Natural killer cell (primary cell): ENCODE data around the gene SNRPD1. TPM values are rescaled to one million over a fixed set of nuclear protein-coding genes. Genes with fewer than 3 reads are reported as not detected.
A peak's percentile ranks its signal among the peaks of the same experiment; 100 is the strongest.
"Not testable (repeated sequence)": the region's sequence is repeated elsewhere in the genome, so short reads cannot be mapped to it uniquely, and the experiment has no call there.

Experiments
- ATAC-seq, 3 donors: fragments of 150-1000 bp in 2 of 3; fragments of 200-7000 bp in 1 of 3; cut with Tn5 transposase; 1 replicate in 1 of 3; 2 replicates in 2 of 3; pipeline ENCODE4 v1.10.0; 2021; ENCODE audit warnings: mild to moderate bottlenecking in 2 of 3, moderate library complexity in 2 of 3
- DNase-seq, 2 donors: peaks; one replicate each; pipeline versions ENCODE4 v3.0.0 to v3.0.0-alpha.2; 2013 to 2021; ENCODE audit warnings: mixed read lengths in 1 of 2
- H3K27ac ChIP-seq: one replicate; pipeline ENCODE4 v1.5.1; 2013; ENCODE audit warnings: mild to moderate bottlenecking, low read length
- H3K27me3 ChIP-seq: one replicate; pipeline ENCODE4 v1.6.1; 2013; ENCODE audit warnings: low read length; ENCODE audit not compliant: control insufficient read depth, insufficient read depth
- H3K36me3 ChIP-seq: one replicate; pipeline ENCODE4 v1.6.1; 2013; ENCODE audit warnings: low read length; ENCODE audit not compliant: control insufficient read depth, insufficient read depth
- H3K4me1 ChIP-seq: one replicate; pipeline ENCODE4 v1.6.1; 2013; ENCODE audit warnings: low read length; ENCODE audit not compliant: control insufficient read depth, insufficient read depth
- H3K4me3 ChIP-seq: one replicate; pipeline ENCODE4 v1.5.1; 2013; ENCODE audit warnings: low read length
- H3K9me3 ChIP-seq: one replicate; pipeline ENCODE4 v1.6.1; 2013; ENCODE audit warnings: low read length; ENCODE audit not compliant: control insufficient read depth, insufficient read depth
- H3K27ac Mint-ChIP-seq, 2 donors: one replicate each; pipeline ENCODE4 v1.8.0; 2022; ENCODE audit warnings: mild to moderate bottlenecking in 2 of 2, mixed read lengths in 2 of 2, moderate library complexity in 1 of 2
- H3K27me3 Mint-ChIP-seq, 2 donors: one replicate each; pipeline ENCODE4 v1.8.0; 2022; ENCODE audit warnings: low read depth in 2 of 2, mixed read lengths in 2 of 2
- H3K36me3 Mint-ChIP-seq: one replicate; pipeline ENCODE4 v1.8.0; 2022; ENCODE audit warnings: mixed read lengths
- H3K4me1 Mint-ChIP-seq, 2 donors: one replicate each; pipeline ENCODE4 v1.8.0; 2022; ENCODE audit warnings: mixed read lengths in 2 of 2
- H3K4me3 Mint-ChIP-seq: one replicate; pipeline ENCODE4 v1.8.0; 2022; ENCODE audit warnings: mild to moderate bottlenecking, moderate library complexity, mixed read lengths
- H3K9me3 Mint-ChIP-seq, 2 donors: one replicate each; pipeline ENCODE4 v1.8.0; 2022; ENCODE audit warnings: mixed read lengths in 2 of 2
- CTCF ChIP-seq: fragments of 200-600 bp; IDR thresholded peaks from one replicate; pipeline ENCODE4 v1.8.0; 2022; ENCODE audit warnings: antibody characterized with exemption
- WGBS: methylation state at CpG from one replicate; pipeline ENCODE4 v1.1.7; 2013; ENCODE audit warnings: missing lambda C conversion rate; ENCODE audit not compliant: insufficient coverage; 5-methylcytosine and 5-hydroxymethylcytosine counted together
- intact Hi-C: fragments of 100-400 bp; cut with micrococcal nuclease; formaldehyde crosslinking; loops from one replicate; pipeline ENCODE4 v1.14.2; 2022
- total RNA-seq, 4 donors: library from RNA; stranded (reverse); fragments of 120-200 nt in 1 of 4; gene quantifications; one replicate each; pipeline versions ENCODE4 v1.2.3 to v1.2.4, GENCODE V29; 2013 to 2022

SNRPD1 gene
- total RNA-seq, 3 donors from 2014 or later (not counting 1 experiment from before 2014, with no cell fraction given) = 28.0 to 33.8 (median 31.6) TPM

- Histone ChIP-seq H3K4me1 (no peaks in the 10 kb centered on the region), H3K27me3 (no peaks in the 10 kb centered on the region), H3K9me3 (no peaks in the 10 kb centered on the region), H3K4me3 (no peak overlapping the region), H3K36me3 (peaks cover 14% of the 10 kb centered on the region), H3K27ac (no peak overlapping the region)
- DNase-seq (no peak), ATAC-seq (no peak)
- no peak overlapping the region for H3K27ac Mint-ChIP-seq
- H3K4me1 Mint-ChIP-seq = no peaks in the 10 kb centered on the region
- 92% methylated on average over 13 of the region's 13 CpGs for WGBS
- no peaks in the 10 kb centered on the region for H3K9me3 Mint-ChIP-seq
- TF ChIP-seq CTCF = no peak
- H3K27me3 Mint-ChIP-seq = no peaks in the 10 kb centered on the region
- H3K36me3 Mint-ChIP-seq = no peaks in the 10 kb centered on the region
- intact Hi-C loops = no loop called here
- no peak overlapping the region for H3K4me3 Mint-ChIP-seq
Observed at GRCh38 chr18:21636769-21637168, 24.7 kb downstream of the SNRPD1 start.

GRCh38 chr18:21638822-21639221 lies 26.7 kb downstream of the SNRPD1 start:
- no peaks in the 10 kb centered on the region for H3K9me3 Mint-ChIP-seq
- no peaks in the 10 kb centered on the region for H3K4me1 Mint-ChIP-seq
- H3K27me3 Mint-ChIP-seq = no peaks in the 10 kb centered on the region
- H3K27ac Mint-ChIP-seq = peak overlapping the region in 1 of 2 donors; percentile 9
- no peak overlapping the region for H3K4me3 ChIP-seq
- 88% methylated on average over 3 of the region's 3 CpGs for WGBS
- intact Hi-C loops = no loop called here
- H3K36me3 ChIP-seq = peaks cover 5% of the 10 kb centered on the region
- ATAC-seq = no peak
- no peak for DNase-seq
- no peaks in the 10 kb centered on the region for H3K9me3 ChIP-seq
- no peaks in the 10 kb centered on the region for H3K36me3 Mint-ChIP-seq
- no peak for TF ChIP-seq CTCF
- no peaks in the 10 kb centered on the region for H3K4me1 ChIP-seq
- no peak overlapping the region for H3K27ac ChIP-seq
- H3K4me3 Mint-ChIP-seq = no peak overlapping the region
- no peaks in the 10 kb centered on the region for H3K27me3 ChIP-seq

GRCh38 chr18:21640375-21640774 lies 28.3 kb downstream of the SNRPD1 start:
- H3K4me3 ChIP-seq, H3K27me3 Mint-ChIP-seq, H3K27me3 ChIP-seq, H3K36me3 ChIP-seq, H3K4me1 ChIP-seq, H3K4me1 Mint-ChIP-seq, intact Hi-C loops, DNase-seq, H3K27ac Mint-ChIP-seq, H3K9me3 ChIP-seq, H3K9me3 Mint-ChIP-seq, H3K36me3 Mint-ChIP-seq, ATAC-seq, H3K4me3 Mint-ChIP-seq, H3K27ac ChIP-seq: not testable (repeated sequence)
- WGBS = 100% methylated on average over 5 of the region's 5 CpGs

- no peaks in the 10 kb centered on the region for H3K9me3 Mint-ChIP-seq
- Histone ChIP-seq H3K9me3 (no peaks in the 10 kb centered on the region), H3K27ac (no peak overlapping the region), H3K36me3 (peaks cover 2% of the 10 kb centered on the region), H3K27me3 (no peaks in the 10 kb centered on the region), H3K4me3 (no peak overlapping the region), H3K4me1 (no peaks in the 10 kb centered on the region)
- intact Hi-C loops = no loop called here
- no peaks in the 10 kb centered on the region for H3K27me3 Mint-ChIP-seq
- TF ChIP-seq CTCF = no peak
- no peaks in the 10 kb centered on the region for H3K4me1 Mint-ChIP-seq
- no peak overlapping the region for H3K27ac Mint-ChIP-seq
- DNase-seq (no peak), ATAC-seq (no peak)
- peaks cover 9% of the 10 kb centered on the region for H3K36me3 Mint-ChIP-seq
- no peak overlapping the region for H3K4me3 Mint-ChIP-seq
- 100% methylated on average over 1 of the region's 1 CpG for WGBS
Observed at GRCh38 chr18:21650311-21650710, 38.2 kb downstream of the SNRPD1 start.
